CD1c-positive myeloid dendritic cell (primary cell): ENCODE results near the gene KCNIP4.
A peak's percentile ranks its signal among the peaks of the same experiment; 100 is the strongest.
"Not testable (repeated sequence)": the region's sequence is repeated elsewhere in the genome, so short reads cannot be mapped to it uniquely, and the experiment has no call there.

ENCODE experiments used
- DNase-seq: peaks from one replicate; pipeline ENCODE4 v3.0.0-alpha.2; 2016; ENCODE audit errors: extremely low spot score

KCNIP4 gene

GRCh38 chr4:20754036-20754435 is 1194.5 kb downstream of the KCNIP4 start:
- no peak for DNase-seq

DNA sequence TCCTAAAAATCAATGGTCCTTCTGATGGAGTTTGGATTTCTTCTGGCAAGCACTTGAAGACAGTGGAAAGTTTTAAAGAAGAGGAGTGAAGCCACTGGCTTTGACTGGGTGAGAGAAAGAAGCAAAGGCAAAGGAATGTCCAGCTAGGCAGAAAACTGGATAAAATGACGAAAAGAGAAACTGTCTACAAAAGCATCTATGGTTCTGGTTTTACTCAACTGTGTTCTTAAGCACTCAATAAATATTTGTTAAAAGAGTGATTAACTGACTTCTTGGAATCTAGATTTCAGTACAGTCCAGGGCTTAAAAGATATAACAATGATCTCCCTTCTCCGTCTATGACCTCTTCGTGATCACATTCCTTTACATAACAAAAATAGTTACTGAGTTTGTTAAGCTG is 1195.9 kb downstream of the KCNIP4 start:
- no peak for DNase-seq

DNA sequence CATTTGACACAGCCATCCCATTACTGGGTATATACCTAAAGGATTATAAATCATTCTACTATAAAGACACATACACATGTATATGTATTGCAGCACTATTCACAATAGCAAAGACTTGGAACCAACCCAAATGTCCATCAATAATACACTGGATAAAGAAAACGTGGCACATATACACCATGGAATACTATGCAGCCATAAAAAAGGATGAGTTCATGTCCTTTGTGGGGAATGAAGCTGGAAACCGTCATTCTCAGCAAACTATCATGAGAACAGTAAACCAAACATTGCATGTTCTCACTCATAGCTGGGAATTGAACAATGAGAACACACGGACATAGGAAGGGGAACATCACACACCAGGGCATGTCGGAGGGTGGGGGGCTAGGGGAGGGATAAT is 1202.6 kb downstream of the KCNIP4 start:
- DNase-seq, result not testable (repeated sequence)

DNA sequence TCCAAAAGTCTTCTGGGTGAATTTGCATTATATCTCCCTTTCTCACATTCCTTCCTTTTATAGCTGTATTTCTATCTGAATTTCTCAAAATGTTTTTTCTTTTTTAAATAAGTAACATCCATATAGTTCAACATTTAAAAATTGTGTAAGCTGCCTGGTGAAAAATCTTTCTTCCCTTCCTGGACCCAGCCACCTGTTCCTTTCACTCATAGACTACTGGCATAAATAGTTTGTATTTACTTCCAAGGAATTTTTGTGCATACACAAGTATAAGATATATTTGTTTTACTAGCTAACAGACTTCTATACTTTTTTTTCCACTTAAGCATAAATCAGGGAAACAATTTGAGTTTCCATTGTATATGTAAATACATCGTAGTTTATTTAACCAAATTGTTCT is 1212.6 kb downstream of the KCNIP4 start:
- DNase-seq, result no peak

DNA sequence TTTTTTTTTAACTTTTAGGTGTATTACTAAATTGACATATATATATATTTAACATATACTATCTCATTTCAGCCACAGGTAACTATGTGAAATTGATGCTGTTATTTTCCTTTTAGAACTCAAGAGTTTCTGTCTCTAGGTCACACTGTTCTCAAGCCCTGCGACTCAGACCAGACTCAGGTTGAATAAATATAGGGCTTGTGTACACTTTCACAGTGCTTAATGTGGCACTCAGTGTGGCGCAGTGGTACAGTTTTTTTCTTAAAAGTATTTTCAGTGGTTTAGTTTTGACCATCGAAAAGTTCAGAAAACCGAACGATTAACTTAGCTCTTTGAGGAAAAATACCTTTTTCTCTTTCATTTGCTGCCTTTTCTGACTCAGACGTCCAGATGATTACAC is 1223.7 kb downstream of the KCNIP4 start:
- no peak for DNase-seq

DNA sequence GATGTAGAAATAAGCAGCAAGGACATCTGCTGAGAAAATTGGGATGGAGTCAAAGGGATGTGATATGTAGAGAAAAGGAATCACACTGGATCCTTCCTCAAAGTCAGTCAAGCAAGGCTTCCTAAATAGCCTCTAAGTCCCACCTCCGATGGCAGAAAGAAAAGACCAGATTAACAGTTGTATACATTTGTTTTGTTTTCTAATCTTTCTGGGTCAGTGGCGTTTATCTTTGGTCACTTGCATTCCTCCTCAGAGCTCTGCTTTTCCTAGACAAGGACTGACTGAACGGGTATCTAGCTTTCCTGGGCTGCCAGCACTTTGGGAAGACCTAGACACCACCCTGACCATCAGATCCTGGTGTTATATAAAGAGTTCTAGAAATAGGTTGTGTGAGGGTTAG is 1225.1 kb downstream of the KCNIP4 start:
- DNase-seq, result no peak

GRCh38 chr4:20723019-20723418 is 1225.6 kb downstream of the KCNIP4 start:
- no peak for DNase-seq

DNA sequence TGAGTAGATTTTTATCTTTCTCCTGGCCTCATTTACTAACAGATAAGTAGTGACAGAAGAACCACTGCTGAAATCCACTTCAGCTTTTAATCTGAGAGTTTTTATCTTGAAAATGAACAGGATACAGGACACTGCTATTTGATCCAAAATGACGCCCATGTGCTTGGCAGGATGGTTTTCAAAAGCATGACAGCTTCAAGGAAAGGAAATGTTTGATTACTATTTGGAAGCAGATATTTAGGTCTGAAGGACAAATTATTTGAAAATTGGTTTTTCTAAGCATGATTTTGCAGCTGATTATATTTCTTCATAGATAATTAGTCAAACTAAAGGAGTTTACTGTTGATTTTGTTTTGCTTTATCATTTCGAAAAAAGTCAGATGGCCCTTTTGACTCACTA is 1237.2 kb downstream of the KCNIP4 start:
- no peak for DNase-seq

- peak; percentile 98 for DNase-seq
These were observed 1248.4 kb downstream of the KCNIP4 start, which contains the start of gene PACRGL for GRCh38 chr4:20700007-20700761. Gene PACRGL (plus strand): TSS chr4:20700458. CDS start chr4:20704482, 4,024 bp downstream.

DNA sequence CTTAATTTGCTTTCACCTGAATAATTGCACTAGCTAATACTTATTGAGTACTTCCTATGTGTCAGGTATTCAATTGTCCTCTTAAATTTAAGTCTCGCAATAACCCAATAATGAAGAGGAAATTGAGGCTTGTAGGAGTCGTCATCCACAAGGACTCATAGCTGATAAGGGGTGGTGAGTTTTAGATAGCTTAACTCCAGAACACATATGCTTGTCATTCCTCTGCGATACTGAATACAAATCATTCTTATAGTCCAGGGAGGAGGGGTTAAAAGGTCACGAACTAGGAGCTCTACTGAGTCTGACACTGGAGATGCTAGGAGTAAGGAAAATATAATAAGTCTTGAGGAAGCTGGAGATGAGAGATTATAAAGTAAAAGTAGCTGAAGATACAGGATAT is 1249.8 kb downstream of the KCNIP4 start:
- no peak for DNase-seq

DNA sequence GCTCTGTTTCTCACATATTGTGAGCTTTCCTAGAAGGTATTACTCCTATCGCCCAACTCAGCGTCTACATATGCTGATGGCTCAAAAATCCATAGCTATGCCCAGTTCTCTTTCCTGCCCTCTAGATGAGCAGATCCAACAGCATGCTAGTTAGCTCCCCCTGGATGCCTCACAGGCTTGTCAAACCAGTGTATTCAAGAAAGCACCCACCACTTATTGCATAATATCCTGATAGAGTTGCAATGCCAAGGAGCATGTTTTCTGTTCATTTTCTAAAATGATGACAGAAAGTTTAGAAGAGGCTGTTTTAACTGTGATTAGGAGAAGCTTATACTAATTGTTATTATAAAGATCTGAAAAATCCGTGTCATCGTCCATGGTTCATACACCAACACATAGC is 1250.2 kb downstream of the KCNIP4 start:
- peak; percentile 30 for DNase-seq

DNA sequence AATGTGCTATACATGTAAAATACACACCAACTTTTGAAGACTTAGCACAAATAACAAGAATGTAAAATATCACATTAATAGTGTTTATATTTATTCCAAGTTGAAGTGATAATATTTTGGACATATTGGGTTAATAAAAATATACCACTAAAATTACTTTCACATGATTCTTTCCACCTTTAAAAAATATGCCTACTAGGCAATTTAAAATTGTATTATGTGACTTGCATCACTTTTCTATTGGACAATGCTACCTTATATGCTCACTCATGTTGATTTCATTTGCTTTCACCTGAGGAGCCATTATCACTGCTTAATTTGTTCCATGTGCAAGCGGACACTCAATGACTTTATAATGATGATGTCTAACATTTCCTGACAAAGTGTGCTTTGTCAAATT is 1251.8 kb downstream of the KCNIP4 start:
- DNase-seq, result no peak

DNA sequence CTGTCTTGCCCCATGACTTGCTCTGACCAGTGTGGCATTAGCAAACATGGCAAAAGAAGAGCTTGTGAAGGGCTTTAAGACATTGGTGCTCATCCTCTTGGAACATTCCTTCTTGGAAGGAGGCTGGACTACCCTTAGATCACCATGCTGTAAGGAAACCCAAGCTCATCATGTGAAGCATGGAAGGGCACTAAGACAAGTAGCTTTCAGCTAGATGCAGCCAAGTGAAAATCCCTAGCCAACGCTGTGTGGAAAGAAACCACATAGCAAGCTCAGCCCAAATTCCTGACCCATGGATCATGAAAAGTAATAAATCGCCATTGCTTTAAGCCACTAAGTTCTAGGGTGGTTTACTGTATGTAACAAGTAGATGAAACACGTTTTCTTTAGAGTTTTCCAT is 1260.7 kb downstream of the KCNIP4 start:
- no peak for DNase-seq

DNA sequence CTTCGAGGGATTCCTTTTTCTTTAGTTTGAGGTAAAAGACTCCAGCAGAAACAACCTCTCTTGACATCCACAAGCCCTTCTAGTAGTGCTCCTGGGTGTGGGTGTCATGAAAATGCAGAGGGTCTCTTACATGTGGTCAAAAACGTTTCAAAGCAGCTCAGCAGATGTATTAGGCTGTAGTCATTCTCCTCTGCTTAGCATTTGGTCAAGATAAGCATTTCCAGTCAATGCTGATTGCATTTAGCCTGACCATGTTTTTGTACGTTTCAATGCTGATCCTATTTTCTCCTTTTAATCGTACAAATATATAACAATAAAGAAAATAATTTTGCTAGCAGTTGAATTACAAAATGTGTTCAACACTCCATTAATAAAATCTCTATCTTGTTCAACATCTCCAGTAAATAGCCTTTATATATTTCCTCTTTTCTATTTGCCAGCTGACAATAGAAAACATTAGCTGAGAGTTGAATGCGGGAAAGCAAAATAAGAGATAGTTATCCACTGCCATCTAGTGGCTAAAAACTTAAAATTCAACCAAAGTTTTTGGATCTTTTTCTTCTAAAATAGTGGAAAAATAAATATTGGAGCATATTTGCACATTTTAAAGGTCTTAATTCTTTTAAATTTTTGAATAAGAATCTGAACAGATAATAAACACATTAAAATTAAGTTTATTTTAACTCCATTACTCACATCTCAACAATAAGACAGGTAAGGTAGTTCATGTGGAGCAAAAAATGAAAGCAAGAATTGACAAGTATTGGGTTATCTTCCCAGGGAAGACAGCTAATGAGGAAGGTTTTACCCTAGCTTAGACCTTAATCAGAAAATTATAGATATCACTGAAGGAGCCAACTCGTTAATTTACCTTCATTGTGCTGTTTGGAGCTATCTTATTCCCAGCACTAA is 1263.5 kb downstream of the KCNIP4 start:
- peak; percentile 74 for DNase-seq

DNA sequence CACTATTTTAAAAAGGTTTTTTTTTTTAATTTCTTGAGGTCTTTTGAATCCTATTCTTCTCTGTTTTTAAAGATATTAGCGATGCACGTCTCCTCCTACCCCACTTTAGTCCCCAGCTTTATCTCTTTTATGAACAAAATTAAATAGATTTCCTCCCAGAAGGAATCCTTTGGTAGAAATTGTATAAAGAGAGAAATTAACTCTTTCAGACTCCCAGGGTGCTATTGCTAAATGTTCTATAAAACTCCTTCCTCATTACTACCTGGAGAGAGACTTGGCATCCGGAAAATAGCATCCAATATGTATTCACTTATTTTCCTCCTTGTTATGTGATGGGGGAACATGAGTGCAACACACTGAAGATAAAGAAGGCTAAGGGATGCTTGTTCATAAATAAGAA is 1264.8 kb downstream of the KCNIP4 start:
- no peak for DNase-seq

DNA sequence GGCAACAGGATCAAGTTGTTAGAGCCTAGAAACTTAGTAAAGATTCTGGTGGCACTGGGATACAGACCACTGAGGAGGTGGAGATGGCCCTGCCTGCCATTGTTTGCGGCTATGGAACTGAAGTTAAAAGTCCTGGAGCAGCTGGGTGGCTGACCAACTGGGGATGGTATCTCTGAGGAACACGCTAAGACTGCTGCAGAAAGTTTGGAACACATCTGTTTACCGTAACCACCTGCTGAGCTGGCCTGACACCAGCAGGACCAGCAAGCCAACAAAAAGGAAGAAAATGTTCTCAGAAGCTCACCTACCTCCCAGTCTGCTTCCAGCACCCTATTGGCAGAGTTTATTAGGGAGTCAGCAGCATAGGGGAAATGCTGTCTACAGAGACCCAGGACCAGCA is 1265.7 kb downstream of the KCNIP4 start:
- DNase-seq, result no peak

DNA sequence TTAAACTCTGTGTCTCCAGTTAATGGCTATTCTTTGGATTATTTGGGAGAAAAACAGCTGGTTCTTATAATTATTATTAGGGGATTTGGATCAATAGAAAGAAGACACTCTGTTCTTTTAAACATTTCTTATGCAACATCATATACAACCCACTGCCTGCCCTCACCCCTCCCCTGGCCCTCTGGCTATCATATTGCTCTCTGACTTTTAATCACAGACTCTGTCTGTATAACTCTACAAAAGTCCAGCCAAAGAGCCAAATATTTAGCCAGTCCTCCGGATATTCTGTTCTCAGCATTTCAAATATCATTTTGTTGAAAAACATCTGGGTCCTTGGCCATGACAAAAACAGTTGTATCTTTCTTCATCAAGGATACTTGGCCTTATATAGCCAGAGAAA is 1267.3 kb downstream of the KCNIP4 start:
- no peak for DNase-seq

- DNase-seq, result no peak
These were observed 1267.8 kb downstream of the KCNIP4 start for GRCh38 chr4:20680736-20681135.

GRCh38 chr4:20679951-20680350 is 1268.6 kb downstream of the KCNIP4 start:
- no peak for DNase-seq
